NCI-H82 treated with DMSO at 0.1 percent for 48 hours (cell line): Measurements from ENCODE around the gene CEP97.

Experiments
- DNase-seq: peaks from one replicate; lab custom pipeline; 2025; ENCODE audit not compliant: unreplicated experiment; lab: John Stamatoyannopoulos, UW

The CEP97 gene

DNA sequence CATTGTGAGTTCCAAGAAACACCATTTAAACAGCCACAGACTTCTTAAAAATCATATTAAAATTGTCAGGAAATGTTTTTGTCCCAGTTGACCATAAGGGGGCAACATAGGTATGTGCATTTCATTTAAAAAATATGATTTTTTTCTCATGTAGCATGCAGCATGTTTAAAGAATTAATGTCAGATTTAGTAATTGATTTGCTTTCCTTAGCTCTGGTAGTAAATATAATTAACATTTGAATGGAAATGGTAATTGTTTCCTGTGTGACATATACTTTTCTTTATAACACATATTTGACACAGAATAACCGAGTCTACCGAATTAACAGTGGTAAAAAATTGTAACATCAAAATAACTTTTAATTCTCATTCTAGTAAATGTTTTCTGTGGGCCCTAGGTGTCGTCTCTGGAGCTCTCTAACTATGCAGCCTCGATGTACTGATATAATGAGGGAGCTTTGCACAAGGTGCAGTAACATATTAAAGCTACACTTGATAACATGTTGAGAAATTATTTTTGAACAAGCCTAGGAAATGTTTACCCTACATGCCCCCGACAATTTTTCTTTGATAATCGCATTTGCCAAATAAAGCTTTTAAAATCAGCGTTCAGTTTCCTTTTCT, 89.5 kb downstream of the CEP97 start:
- no peak for DNase-seq

DNA sequence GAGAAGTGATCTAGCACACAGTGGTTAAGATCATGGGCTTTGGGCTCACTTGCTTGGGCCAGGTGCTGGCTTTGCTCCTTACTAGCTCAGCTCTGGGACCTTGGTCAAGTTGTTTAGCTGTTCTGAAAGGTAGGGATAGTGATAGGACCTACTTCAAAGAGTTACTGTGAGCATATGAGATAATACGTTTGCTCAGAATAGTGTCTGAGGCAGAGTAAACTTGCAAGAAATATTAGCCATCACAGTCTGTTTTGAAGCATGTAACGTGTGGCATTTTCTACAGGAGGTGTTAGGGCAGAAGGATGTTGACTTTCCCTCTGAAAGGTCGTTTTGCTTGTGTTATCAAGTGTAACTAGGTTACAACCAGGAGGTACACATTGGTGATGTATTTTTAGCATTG, 90.4 kb downstream of the CEP97 start:
- no peak for DNase-seq

DNA sequence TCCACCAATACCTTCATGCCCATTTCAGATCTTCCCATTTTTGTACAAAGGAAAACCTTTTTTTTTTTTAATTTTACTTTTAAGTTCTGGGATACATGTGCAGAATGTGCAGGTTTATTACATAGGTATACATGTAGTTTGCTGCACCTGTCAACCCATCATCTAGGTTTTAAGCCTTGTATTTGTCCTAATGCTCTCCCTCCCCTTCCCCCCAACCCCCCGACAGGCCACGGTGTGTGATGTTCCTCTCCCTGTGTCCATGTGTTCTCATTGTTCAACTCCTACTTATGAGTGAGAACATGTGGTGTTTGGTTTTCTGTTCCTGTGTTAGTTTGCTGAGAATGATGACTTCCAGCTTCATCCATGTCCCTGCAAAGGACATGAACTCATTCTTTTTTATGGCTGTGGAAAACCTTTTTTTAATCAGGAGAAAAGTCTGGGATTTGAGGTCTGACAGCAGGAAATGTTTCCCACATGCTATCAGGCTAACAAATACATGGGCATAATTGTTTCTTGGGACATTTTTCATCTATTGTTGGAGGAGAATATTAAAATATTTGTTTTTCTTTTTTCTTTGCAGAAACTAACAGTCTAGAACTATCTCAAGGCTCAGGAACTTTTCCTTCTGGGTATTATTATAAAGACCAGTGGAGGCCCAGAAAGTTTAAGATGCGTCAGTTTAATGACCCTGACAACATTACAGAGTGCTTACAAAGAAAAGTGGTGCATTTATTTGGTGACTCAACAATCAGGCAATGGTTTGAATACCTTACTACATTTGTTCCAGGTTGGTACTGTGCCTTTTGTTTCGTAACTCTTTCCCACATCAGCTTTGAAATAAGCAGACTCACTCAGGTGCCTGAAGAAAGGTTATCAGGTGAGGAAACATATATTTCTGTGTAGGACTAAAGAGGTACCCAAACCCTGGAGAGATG, 92.1 kb downstream of the CEP97 start:
- no peak for DNase-seq

DNA sequence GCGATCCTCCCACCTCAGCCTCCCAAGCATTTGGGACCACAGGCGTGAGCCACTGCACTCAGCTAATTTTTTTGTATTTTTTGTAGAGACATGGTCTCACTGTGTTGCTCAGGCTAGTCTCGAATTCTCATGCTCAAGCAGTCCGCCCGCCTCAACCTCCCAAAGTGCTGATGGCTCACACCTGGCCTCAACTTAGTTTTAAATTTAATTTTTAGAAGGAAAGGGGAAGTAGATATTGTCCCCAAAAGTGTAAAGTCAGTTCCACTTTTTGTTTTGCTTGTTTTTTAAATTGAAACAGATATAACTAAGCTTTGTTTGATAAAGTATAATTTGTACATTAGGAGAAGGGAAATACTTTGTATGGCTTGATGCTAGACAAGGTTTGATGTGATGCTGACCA, 93.6 kb downstream of the CEP97 start:
- DNase-seq = no peak

DNA sequence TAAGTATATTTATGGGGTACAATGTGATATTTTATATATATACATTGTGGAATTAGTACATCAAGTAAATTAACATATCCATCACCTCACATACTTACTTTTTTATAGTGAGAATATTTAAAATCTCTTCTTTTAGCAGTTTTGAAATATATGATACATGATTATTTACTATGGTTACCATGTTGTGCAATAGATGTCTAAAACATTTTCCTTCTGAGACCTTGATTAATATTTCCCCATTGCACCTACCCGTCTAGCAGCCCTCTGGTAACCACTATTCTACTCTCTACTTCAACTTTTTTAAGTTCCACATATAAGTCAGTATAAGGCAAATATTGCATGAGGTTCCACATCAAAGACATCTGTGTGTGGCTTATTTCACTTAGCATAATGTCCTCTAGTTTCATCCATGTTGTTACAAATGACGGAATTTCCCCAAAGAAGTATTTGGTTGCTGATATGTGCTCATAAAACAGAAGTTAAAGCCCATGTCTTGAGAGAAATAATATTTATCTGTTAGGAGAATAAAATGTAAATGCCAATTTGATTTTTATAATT, 95.3 kb downstream of the CEP97 start:
- no peak for DNase-seq
